GM19099 (cell line): ENCODE measurements around the gene STAT5B.

Source experiments
- POLR2A ChIP-seq: IDR thresholded peaks from 3 replicates; pipeline ENCODE4 v1.6.1; 2011; ENCODE audit warnings: low read depth; ENCODE audit not compliant: insufficient read length; ENCODE audit errors: extremely low read depth

Gene STAT5B

GRCh38 chr17:42276359-42276608, at the start of gene STAT5B:
TSS of gene STAT5B (minus strand) at chr17:42276391. CDS start at chr17:42232127, 44,264 bp downstream.
- TF ChIP-seq POLR2A = peak; percentile 82

DNA sequence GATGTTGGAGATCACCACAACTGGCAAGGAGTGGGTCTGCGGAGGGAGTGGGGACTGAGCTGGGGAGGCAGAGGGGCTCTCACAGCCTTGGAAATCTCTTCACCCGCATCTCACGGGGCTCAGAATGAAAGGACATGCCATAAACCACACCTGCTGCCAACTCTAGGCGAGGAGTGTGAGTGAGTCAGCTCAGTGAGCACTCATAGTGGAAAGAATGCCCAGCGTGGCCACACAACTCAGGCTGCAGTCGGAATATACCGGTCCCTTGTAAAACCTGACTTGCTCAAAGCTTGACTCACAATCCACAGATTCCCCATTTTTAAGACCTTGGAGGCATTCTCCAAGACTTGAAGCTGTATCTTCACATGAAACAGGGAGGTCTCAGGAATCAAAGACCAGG, 48.8 kb upstream of the STAT5B start:
- no peak for TF ChIP-seq POLR2A

DNA sequence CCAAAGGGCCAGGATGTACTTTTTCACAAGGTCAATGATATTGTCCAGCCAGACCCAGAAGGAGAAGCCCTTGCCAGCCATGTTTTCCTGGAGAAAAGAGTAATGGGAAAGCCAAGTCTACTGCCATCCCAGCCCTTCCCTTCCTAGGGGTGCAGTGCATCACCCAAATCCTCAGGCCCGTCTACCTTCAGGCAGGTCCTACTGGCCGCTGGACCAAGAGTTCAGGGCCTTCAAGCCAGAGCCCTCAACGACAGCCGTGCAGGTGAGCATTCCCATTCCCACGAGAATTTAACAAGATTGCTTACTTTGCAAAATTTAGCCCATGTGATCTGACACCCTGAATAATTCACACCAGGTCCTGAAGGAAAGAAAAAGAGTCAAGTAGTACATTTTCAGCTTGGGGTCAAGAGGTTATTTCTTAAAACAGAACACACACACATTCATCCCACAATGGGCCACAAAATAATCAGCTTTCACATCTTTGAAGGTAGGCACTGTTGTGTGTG, 47.1 kb upstream of the STAT5B start:
- TF ChIP-seq POLR2A = no peak

DNA sequence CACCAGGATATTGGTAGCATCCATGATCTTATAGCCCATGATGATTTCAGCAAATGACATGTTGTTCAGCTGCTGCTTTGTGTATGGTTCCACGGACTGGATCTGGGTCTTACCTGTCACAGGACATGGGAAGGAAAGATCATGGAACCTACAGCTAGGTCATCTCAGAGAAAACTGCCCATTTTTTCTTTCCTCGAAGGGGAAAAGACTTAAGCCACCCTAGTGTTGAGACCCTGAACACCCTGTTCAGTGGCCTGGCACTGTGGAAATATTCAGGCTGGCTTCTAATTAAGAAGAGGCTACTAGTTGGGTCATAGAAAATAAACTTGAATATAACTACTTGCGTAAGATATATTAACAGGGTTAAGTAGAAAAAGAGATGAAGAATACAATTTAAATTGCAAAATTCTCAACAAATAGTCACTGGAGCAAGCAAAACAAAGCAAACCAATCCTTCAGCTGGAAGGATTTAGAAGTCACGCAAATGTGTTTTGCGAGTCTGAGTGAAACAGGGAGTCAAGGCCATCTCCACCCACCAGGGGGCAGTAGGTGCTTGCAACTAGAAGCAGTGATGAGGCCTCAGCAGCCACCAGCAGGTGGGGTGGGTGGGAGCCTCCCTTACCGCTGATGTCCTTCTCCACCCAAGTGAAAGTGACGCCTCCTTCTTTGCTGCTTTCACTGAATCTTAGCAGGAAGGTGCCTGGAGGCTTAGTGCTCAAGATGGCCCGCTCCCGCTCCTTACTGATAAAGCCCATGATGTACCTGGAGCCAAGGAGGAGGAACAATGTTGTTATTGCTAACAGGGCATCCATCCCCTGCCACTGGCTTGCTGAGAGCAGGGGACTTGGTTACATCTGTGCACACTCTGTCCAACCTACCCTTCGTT, 46.4 kb upstream of the STAT5B start:
- TF ChIP-seq POLR2A = no peak

- TF ChIP-seq POLR2A = no peak
Measured at GRCh38 chr17:42321555-42321954, 45.4 kb upstream of the STAT5B start.

GRCh38 chr17:42317266-42317845, 41.2 kb upstream of the STAT5B start:
- no peak for TF ChIP-seq POLR2A

- no peak for TF ChIP-seq POLR2A
Measured at GRCh38 chr17:42316755-42317154, 40.6 kb upstream of the STAT5B start.

DNA sequence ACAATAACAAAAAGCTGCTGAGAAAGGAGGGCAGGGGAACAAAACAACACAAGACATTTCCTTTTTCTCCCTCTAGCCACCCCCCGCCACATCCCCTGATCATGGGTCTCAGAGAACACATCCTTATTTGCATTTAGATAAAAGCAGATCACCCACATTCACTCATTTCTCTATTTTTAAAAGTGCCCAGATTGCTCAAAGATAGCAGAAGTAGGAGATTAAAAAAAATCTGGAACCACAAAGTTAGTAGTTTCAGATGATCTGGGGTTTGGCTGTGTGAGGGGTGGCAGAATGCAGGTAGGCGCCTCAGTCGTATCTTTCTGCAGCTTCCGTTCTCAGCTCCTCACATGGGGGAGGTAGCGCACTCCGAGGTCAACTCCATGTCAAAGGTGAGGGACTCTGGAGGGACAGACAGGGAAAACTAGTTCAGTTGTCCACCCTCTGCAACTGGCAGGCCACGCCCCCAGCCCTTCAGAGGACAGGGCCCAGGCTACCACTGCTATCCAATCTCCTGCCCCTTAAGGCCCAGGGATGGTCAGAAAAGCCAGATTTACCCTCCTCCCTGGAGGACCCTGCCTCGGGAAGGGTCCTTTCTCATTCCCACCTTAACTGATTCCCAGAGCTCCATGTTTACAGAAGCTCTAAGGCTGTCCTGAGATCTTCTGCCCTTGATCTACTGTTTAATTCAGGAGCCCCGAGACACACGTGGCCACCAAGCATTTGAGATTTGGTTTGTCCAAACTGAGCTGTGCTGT, 39.4 kb upstream of the STAT5B start:
- no peak for TF ChIP-seq POLR2A

DNA sequence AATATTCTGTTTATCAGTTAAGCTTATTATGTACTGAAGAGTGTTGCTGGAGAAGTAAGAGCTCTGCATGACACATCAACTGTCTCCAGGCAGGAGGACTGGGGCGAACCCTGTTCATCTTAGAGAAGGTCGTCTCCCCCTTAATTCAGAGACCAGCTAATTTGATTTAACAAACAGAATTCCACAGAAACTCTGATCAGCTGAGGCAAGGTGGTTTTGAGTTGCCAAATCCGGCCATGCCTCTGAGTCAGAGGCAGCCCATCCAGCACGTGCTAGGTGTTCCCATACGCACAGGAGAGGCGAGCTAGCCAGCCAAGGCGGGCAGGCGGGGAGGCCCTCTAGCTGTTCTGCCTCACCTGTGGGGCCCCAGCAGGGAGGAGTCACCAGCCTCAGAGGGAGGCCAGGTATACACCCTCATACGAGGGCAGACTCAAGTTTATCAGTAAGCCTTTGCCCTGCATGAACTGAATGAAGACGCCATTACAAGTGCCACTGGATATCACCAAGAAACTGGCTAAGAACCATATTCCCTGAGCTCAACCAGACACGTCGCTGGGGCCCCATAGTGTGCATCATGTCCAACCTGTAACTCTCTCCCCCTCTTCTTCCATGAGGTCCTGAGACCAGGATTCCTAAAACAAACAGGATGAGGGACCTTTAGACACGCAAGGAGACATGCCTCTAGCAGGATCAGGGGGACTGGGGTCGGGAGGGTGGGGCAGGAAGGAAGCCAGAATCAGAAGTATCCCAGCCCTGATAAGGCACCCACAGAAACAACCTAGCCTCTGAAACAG, 37.8 kb upstream of the STAT5B start:
- no peak for TF ChIP-seq POLR2A

DNA sequence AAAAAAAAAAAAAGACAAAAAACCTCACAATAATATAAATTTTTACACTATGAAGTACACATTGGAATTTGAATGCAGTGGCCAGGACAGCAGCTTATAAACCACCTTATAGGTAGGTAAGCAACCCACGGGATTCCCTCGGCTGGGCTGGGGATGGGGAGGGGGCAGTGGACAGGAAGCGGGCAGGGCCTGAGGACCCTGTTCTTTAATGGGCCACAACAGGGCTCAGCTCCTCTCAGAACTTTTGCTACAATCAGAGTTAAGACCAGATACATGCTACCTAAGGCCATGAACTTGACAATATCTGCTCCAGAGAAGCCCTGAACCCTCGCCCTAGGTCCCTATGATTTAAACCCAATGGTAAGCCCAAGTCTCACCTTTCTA, 37.2 kb upstream of the STAT5B start:
- TF ChIP-seq POLR2A = no peak

DNA sequence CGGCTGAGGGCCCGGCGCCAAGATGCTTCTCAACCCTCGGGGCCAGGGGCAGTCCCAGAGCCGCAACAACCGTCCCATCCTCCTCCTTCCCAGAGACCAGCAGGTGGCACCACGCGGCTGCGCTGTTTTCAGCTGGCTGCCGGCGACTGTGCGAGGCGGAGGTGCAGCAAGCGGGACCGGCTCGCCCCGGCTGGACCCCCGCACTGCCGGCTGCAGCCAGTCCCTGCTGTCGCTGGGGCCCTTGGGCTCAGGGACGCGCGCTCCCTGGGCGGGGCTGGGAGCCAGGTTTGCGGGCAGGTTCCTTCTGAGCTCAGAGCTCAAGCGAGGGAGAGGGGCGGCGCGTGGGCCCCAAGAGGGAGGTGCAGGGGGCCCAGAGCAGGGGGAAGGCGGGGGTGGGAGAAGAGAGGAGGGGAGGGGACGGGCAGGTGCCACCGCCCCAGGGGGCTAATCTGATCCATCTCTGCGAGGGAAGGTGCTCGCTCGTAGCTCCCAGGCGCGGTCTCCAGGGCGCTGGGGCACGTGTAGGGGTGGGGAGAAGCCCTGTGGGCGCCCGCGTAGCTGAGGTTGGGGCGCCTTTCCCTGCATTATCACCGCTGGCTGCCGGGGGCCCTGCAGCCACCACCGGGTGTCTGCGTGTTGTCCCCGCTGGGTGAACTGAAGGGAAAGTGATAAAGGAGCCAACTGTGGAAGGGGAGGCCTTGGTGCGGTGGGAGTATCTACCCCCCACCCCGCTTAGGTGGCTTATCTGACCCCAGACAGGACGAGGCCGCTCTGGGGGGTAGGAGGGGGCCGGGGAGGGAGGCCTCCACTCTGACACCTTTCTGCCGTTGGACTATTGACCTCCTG, 36.3 kb upstream of the STAT5B start:
- TF ChIP-seq POLR2A = peak; percentile 22

GRCh38 chr17:42312035-42312284, 35.8 kb upstream of the STAT5B start:
- TF ChIP-seq POLR2A = no peak

DNA sequence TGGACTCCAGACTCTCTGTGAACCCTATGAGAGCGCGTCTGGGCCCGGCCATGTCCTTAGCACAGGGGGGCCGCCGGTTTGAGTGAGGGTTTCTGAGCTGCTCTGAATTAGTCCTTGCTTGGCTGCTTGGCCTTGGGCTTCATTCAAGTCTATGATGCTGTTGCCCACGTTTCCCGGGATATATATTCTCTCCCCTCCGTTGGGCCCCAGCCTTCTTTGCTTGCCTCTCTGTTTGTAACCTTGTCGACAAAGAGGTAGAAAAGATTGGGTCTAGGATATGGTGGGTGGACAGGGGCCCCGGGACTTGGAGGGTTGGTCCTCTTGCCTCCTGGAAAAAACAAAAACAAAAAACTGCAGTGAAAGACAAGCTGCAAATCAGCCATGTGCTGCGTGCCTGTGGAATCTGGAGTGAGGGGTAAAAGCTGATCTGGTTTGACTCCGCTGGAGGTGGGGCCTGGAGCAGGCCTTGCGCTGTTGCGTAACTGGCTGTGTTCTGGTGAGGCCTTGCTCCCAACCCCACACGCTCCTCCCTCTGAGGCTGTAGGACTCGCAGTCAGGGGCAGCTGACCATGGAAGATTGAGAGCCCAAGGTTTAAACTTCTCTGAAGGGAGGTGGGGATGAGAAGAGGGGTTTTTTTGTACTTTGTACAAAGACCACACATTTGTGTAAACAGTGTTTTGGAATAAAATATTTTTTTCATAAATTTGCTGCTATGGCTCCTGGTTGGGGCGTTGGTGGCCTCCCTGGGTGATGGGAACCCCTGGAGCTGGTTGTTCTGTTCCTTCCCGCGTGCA, 35.2 kb upstream of the STAT5B start:
- TF ChIP-seq POLR2A = no peak

DNA sequence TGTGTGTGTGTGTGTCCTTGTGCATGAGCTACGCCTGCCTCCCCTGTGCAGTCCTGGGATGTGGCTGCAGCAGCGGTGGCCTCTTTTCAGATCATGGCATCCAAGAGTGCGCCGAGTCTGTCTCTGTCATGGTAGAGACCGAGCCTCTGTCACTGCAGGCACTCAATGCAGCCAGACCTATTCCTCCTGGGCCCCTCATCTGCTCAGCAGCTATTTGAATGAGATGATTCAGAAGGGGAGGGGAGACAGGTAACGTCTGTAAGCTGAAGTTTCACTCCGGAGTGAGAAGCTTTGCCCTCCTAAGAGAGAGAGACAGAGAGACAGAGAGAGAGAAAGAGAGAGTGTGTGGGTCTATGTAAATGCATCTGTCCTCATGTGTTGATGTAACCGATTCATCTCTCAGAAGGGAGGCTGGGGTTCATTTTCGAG, 34.6 kb upstream of the STAT5B start:
- no peak for TF ChIP-seq POLR2A
